Loucy (cell line): Measurements from ENCODE around the gene CD248.

ENCODE experiments used
- H2AFZ ChIP-seq: fragments of 200-600 bp; sonication (generic); 2 replicates; pipeline ENCODE4 v1.6.0; 2016; ENCODE audit warnings: antibody characterized with exemption, mild to moderate bottlenecking, low read length, moderate library complexity
- H3F3A ChIP-seq: fragments of 200-600 bp; 2 replicates; pipeline ENCODE4 v1.6.0; 2016; ENCODE audit warnings: antibody characterized with exemption, low read depth, mild to moderate bottlenecking
- H3K27me3 ChIP-seq: fragments of 200-600 bp; sonication (generic); 2 replicates; pipeline ENCODE4 v1.6.1; 2014; ENCODE audit warnings: low read length, mild to moderate bottlenecking; ENCODE audit not compliant: insufficient read depth, poor library complexity, severe bottlenecking
- H3K36me3 ChIP-seq: fragments of 200-600 bp; sonication (generic); 2 replicates; pipeline ENCODE4 v1.6.1; 2016; ENCODE audit warnings: low read length; ENCODE audit not compliant: insufficient read depth
- H3K4me1 ChIP-seq: fragments of 200-600 bp; sonication (generic); 2 replicates; pipeline ENCODE4 v1.5.1; 2014; ENCODE audit warnings: low read length, mild to moderate bottlenecking; ENCODE audit not compliant: insufficient read depth, poor library complexity, severe bottlenecking
- H3K4me2 ChIP-seq: fragments of 200-600 bp; sonication (generic); 2 replicates; pipeline ENCODE4 v1.6.0; 2014; ENCODE audit warnings: antibody characterized with exemption, low read length, low read depth, mild to moderate bottlenecking; ENCODE audit not compliant: poor library complexity, severe bottlenecking
- H3K4me3 ChIP-seq: fragments of 200-600 bp; sonication (generic); 2 replicates; pipeline ENCODE4 v1.5.1; 2014; ENCODE audit warnings: low read length, mild to moderate bottlenecking, mixed read lengths; ENCODE audit not compliant: poor library complexity, severe bottlenecking
- H3K79me2 ChIP-seq: fragments of 200-600 bp; sonication (generic); 2 replicates; pipeline ENCODE4 v1.6.1; 2014; ENCODE audit warnings: low read length; ENCODE audit not compliant: insufficient read depth
- H3K9ac ChIP-seq: fragments of 200-600 bp; sonication (generic); 2 replicates; pipeline ENCODE4 v1.6.0; 2014; ENCODE audit warnings: mild to moderate bottlenecking, low read depth, low read length, moderate library complexity; ENCODE audit not compliant: poor library complexity, severe bottlenecking
- H3K9me2 ChIP-seq: fragments of 200-600 bp; sonication (generic); replicated peaks from 2 replicates; pipeline ENCODE4 v1.6.1; 2016; ENCODE audit warnings: low read depth, low read length, mixed read lengths
- H3K9me3 ChIP-seq: fragments of 200-600 bp; sonication (generic); 2 replicates; pipeline ENCODE4 v1.6.1; 2014; ENCODE audit warnings: mild to moderate bottlenecking, antibody characterized with exemption, low read length, low read depth; ENCODE audit not compliant: insufficient read depth
- H4K20me1 ChIP-seq: fragments of 200-600 bp; sonication (generic); 2 replicates; pipeline ENCODE4 v1.6.0; 2014; ENCODE audit warnings: antibody characterized with exemption, low read length, mild to moderate bottlenecking; ENCODE audit not compliant: insufficient read depth, poor library complexity, severe bottlenecking
- EZH2phosphoT487 ChIP-seq: fragments of 200-600 bp; IDR thresholded peaks from 2 replicates; pipeline ENCODE4 v1.6.1; 2018; ENCODE audit warnings: antibody characterized with exemption, mild to moderate bottlenecking, moderate library complexity, borderline replicate concordance
- TF ChIP-seq, protein P1 (sequence below): fragments of 200-600 bp; sonication (generic); conservative IDR thresholded peaks from 2 replicates; pipeline ENCODE4 v1.5.1; 2014; ENCODE audit warnings: mild to moderate bottlenecking, antibody characterized with exemption, low read length

Gene CD248

DNA sequence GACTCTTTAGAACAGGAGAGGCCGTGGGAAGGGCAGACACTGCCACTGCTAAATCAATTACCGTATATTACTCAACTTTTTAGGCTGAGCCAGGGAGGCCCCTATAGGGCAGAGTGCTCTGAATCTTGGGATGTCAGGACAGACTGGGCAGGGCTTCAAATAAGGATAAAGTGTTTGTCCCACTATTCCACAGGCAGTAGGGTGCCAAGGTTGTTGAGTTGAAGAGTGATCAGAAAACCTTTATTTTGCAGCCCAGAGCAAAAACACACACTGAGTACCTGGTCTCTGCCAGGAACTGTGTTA, 32.2 kb upstream of the CD248 start:
- Histone ChIP-seq H3K4me2 (no peak overlapping the region), H3K79me2 (peaks cover 16% of the 10 kb centered on the region), H3K4me1 (peaks cover 26% of the 10 kb centered on the region), H3K27me3 (no peaks in the 10 kb centered on the region), H3K4me3 (no peak overlapping the region), H3K9ac (no peak overlapping the region), H4K20me1 (peaks cover 7% of the 10 kb centered on the region), H3K9me3 (no peaks in the 10 kb centered on the region), H3F3A (peaks cover 3% of the 10 kb centered on the region; the same call in 1 of the 2 replicates), H3K9me2 (no peaks in the 10 kb centered on the region), H2AFZ (no peak overlapping the region), H3K36me3 (no peaks in the 10 kb centered on the region)
- TF ChIP-seq, protein P1, sequence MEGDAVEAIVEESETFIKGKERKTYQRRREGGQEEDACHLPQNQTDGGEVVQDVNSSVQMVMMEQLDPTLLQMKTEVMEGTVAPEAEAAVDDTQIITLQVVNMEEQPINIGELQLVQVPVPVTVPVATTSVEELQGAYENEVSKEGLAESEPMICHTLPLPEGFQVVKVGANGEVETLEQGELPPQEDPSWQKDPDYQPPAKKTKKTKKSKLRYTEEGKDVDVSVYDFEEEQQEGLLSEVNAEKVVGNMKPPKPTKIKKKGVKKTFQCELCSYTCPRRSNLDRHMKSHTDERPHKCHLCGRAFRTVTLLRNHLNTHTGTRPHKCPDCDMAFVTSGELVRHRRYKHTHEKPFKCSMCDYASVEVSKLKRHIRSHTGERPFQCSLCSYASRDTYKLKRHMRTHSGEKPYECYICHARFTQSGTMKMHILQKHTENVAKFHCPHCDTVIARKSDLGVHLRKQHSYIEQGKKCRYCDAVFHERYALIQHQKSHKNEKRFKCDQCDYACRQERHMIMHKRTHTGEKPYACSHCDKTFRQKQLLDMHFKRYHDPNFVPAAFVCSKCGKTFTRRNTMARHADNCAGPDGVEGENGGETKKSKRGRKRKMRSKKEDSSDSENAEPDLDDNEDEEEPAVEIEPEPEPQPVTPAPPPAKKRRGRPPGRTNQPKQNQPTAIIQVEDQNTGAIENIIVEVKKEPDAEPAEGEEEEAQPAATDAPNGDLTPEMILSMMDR = no peak
- TF ChIP-seq EZH2phosphoT487 = no peak

DNA sequence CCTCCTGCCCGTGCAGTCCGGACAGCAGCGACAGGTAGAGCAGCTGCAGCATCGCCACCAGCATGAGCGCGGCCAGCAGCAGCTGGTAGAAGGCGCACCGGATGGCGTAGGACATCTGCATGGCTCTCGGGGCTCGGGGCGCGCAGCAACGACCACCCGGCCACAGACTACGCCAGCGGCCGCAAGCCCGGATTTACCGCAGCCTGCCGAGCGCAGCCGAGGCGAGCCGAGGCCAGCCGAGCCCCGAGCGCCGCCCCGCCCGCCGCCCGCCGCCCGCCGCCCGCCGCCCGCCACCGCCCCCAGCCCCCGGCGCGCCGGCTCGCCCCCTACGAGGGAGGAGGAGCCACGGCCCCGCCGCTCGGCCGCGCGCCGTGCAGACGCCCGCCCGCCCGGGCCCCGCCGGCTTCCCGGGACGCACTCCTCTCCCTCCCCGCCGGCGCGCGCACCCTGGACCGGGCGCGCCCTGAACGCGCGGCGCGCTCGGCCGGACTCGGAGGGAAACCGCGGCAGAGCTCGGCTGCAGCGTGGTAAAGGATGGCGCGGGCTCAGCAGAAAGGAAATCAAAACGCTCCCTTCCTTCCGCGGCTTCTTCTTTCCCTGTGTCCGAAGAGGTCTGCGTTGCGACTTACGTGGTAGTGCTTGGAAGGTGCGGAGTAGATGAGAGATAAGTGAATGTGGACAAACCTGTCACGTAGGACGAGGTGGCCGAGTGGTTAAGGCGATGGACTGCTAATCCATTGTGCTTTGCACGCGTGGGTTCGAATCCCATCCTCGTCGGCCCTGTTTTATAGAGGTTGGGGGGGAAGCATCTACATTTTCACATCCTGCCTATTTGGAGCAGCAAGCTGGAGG, 30.8 kb upstream of the CD248 start, which contains the start of gene B4GAT1:
B4GAT1 (minus strand) TSS at position 205 of the 852 bp plus-strand sequence; CDS start at position 121, 84 bp downstream.
- no peaks in the 10 kb centered on the region for H3K9me3 ChIP-seq
- H3K36me3 ChIP-seq = no peaks in the 10 kb centered on the region
- H3K9me2 ChIP-seq = no peaks in the 10 kb centered on the region
- peak within 1 kb of the TSS; percentile 95 for H2AFZ ChIP-seq
- H3F3A ChIP-seq = peaks cover 3% of the 10 kb centered on the region; the same call in 1 of the 2 replicates
- peaks cover 7% of the 10 kb centered on the region for H4K20me1 ChIP-seq
- no peaks in the 10 kb centered on the region for H3K27me3 ChIP-seq
- peak within 1 kb of the TSS; percentile 89 for H3K9ac ChIP-seq
- peaks cover 28% of the 10 kb centered on the region for H3K4me1 ChIP-seq
- TF ChIP-seq, protein P1 = no peak
- TF ChIP-seq EZH2phosphoT487 = no peak
- H3K79me2 ChIP-seq = peaks cover 29% of the 10 kb centered on the region
- peak within 1 kb of the TSS; percentile 91 for H3K4me3 ChIP-seq
- H3K4me2 ChIP-seq = peak within 1 kb of the TSS; percentile 91

DNA sequence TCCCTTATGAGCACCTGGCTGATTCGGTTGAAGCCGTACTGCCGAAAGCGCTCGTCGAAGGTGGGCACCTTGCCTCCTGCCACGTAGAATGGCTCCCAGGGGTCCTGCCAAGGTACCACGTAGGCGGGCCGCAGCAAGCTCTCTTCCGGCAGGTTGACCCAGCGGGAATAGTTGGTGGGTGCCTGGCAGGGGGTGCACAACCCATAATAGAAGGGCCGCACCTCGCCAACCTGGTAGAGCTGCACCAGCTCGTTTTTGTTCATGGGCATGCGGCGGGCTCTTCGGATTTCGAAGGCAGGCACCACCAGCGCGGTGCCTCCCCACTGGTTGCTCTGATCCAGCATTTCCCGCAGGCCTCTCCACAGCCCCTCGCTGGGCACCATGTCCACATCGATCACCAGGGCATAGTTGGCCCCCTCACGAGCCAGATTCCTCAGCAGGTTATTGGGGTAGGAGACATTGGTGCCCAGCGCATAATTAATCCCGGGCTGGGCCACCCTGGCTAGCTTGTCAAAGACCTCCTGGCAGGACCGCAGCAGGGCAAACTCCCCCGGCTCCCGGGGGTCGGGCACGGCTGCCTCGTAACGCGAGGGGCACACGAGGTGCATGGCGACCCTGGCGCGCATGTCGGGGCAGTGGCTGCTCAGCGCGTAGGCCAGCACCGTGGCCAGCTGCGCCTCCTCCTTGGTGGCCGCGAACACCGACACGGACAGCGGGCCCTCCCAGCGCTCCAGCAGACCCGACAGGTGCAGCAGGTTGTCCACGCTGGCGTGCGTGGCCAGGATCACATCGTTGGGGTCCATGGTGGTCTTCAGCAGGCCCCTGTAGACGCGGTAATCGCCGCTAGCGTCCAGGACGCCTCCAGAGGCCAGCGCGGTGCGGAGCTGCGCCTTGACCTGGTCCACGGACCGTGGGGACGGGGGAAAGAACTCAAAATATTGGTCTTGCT, 29.9 kb upstream of the CD248 start:
- no peaks in the 10 kb centered on the region for H3K27me3 ChIP-seq
- H3K9ac ChIP-seq = peak overlapping the region; percentile 89
- H3K4me1 ChIP-seq = peaks cover 28% of the 10 kb centered on the region
- no peaks in the 10 kb centered on the region for H3K9me3 ChIP-seq
- no peak for TF ChIP-seq EZH2phosphoT487
- TF ChIP-seq, protein P1 = no peak
- H3K4me3 ChIP-seq = peak overlapping the region; percentile 91
- H2AFZ ChIP-seq = peak overlapping the region; percentile 92
- no peaks in the 10 kb centered on the region for H3K9me2 ChIP-seq
- H3K79me2 ChIP-seq = peaks cover 29% of the 10 kb centered on the region
- H3F3A ChIP-seq = peaks cover 3% of the 10 kb centered on the region; the same call in 1 of the 2 replicates
- peaks cover 7% of the 10 kb centered on the region for H4K20me1 ChIP-seq
- no peaks in the 10 kb centered on the region; the same call in 1 of the 2 replicates for H3K36me3 ChIP-seq
- peak overlapping the region; percentile 91 for H3K4me2 ChIP-seq
